K562 (cell line): ENCODE data around the gene EVI5. TPM values are rescaled to one million over a fixed set of nuclear protein-coding genes. Genes with fewer than 3 reads are reported as not detected.

Source experiments
- ATAC-seq: fragments of 200-7000 bp; cut with Tn5 transposase; 3 replicates; pipeline ENCODE4 v1.9.1; 2020; ENCODE audit warnings: moderate library complexity
- BruUV-seq: library from RNA; stranded (reverse); fragments of 400-500 nt; replicated peaks from 2 replicates; lab custom pipeline; 2021; lab: Mats Ljungman, UMichigan
- CTCF ChIA-PET: fragments of 300-600 bp; formaldehyde crosslinking; extraction: SDS; loops from one replicate; lab custom pipeline; 2021; ENCODE audit warnings: low intra/inter-chr PET ratio; lab: Yijun Ruan, JAX
- POLR2A ChIA-PET: fragments of 300-600, 350-650 bp; sonication (Branson Sonifier 250); formaldehyde crosslinking; extraction: SDS; loops from one replicate; lab custom pipeline; 2021; ENCODE audit warnings: antibody characterized with exemption, inconsistent platforms; lab: Yijun Ruan, JAX
- DNase-seq, 4 experiments: peaks; one replicate each; pipeline versions ENCODE4 v3.0.0 to v3.0.0-alpha.2; 2011 to 2018; ENCODE audit warnings: low spot score in 3 of 4, mixed read lengths in 3 of 4; ENCODE audit errors: extremely low read depth in 1 of 4
- FAIRE-seq: peaks from 2 replicates; lab custom pipeline; 2011; peaks lifted over from hg19 to GRCh38; lab: Jason Lieb, UNC
- H2AFZ ChIP-seq: 2 replicates; pipeline ENCODE4 v1.6.0; 2011; ENCODE audit warnings: low read depth, low read length, control low read depth, inconsistent platforms
- H3K27ac ChIP-seq: fragments of 200-600 bp; 3 replicates; pipeline ENCODE4 v1.8.0; 2011; ENCODE audit warnings: low read depth, mild to moderate bottlenecking, control low read depth, inconsistent platforms, low read length, moderate library complexity, mixed read lengths; ENCODE audit errors: extremely low read depth
- H3K27me3 ChIP-seq, 2 experiments: fragments of 300-600 bp in 1 of 2; 2 replicates in 1 of 2; 3 replicates in 1 of 2; pipeline versions ENCODE4 v1.6.0 to v1.8.0; 2011; ENCODE audit warnings: inconsistent platforms in 2 of 2, low read length in 2 of 2, mild to moderate bottlenecking in 1 of 2, mixed read lengths in 1 of 2, moderate library complexity in 1 of 2; ENCODE audit not compliant: control insufficient read depth in 2 of 2, insufficient read depth in 2 of 2
- H3K36me3 ChIP-seq: fragments of 300-600 bp; 3 replicates; pipeline ENCODE4 v1.8.0; 2011; ENCODE audit warnings: mild to moderate bottlenecking, low read length, inconsistent platforms; ENCODE audit not compliant: control insufficient read depth, insufficient read depth
- H3K4me1 ChIP-seq, 2 experiments: fragments of 200-600 bp in 1 of 2; replicated peaks in 1 of 2; 2 replicates in 1 of 2; 3 replicates in 1 of 2; pipeline versions ENCODE4 v1.5.1 to v1.8.0; 2011; ENCODE audit warnings: inconsistent platforms in 2 of 2, low read length in 2 of 2, mild to moderate bottlenecking in 1 of 2, mixed read lengths in 1 of 2, moderate library complexity in 1 of 2; ENCODE audit not compliant: control insufficient read depth in 2 of 2, insufficient read depth in 2 of 2
- H3K4me2 ChIP-seq: 2 replicates; pipeline ENCODE4 v1.6.1; 2011; ENCODE audit warnings: low read length, control low read depth, inconsistent platforms, mixed read lengths; ENCODE audit not compliant: insufficient read depth
- H3K4me3 ChIP-seq: fragments of 200-600 bp; sonication (generic), shearing (Covaris generic); 2 replicates; pipeline ENCODE4 v1.5.1; 2016; ENCODE audit warnings: control low read depth, inconsistent platforms
- H3K79me2 ChIP-seq: fragments of 200-600 bp; 3 replicates; pipeline ENCODE4 v1.8.0; 2011; ENCODE audit warnings: low read length, inconsistent platforms; ENCODE audit not compliant: control insufficient read depth, insufficient read depth
- H3K9ac ChIP-seq, 2 experiments: 2 replicates each; pipeline versions ENCODE4 v1.6.0 to v1.6.1; 2011; ENCODE audit warnings: low read depth in 2 of 2, low read length in 2 of 2, control low read depth in 1 of 2, inconsistent platforms in 1 of 2, mild to moderate bottlenecking in 1 of 2, mixed read lengths in 1 of 2; ENCODE audit not compliant: insufficient read depth in 1 of 2
- H3K9me1 ChIP-seq: one replicate; pipeline ENCODE4 v1.6.0; 2011; ENCODE audit warnings: inconsistent platforms, mild to moderate bottlenecking, low read length, moderate library complexity; ENCODE audit not compliant: control insufficient read depth, insufficient read depth
- H3K9me3 ChIP-seq: replicated peaks from 2 replicates; pipeline ENCODE4 v1.5.1; 2011; ENCODE audit warnings: low read depth, low read length, inconsistent platforms; ENCODE audit not compliant: control insufficient read depth, insufficient read depth
- H4K20me1 ChIP-seq: replicated peaks from 2 replicates; pipeline ENCODE4 v1.6.1; 2011; ENCODE audit warnings: low read length, inconsistent platforms, mixed read lengths; ENCODE audit not compliant: control insufficient read depth, insufficient read depth
- POLR2A ChIP-seq: fragments of 450-650 bp; conservative IDR thresholded peaks from 2 replicates; pipeline ENCODE4 v1.6.1; 2016
- POLR2B ChIP-seq: fragments of 450-650 bp; IDR thresholded peaks from 2 replicates; pipeline ENCODE4 v1.6.1; 2018; ENCODE audit warnings: low read depth; ENCODE audit not compliant: partially characterized antibody
- PREB ChIP-seq: sonication (generic); formaldehyde crosslinking; IDR thresholded peaks from 2 replicates; pipeline ENCODE4 v1.8.1; 2023; ENCODE audit warnings: mild to moderate bottlenecking, missing genetic modification reagents
- ZNF354B ChIP-seq: fragments of 250-450 bp; sonication (Bioruptor Pico); IDR thresholded peaks from 2 replicates; pipeline ENCODE4 v1.4.0; 2020
- ZSCAN32 ChIP-seq: fragments of 450-650 bp; formaldehyde crosslinking; IDR thresholded peaks from 2 replicates; pipeline ENCODE4 v1.4.0; 2020; ENCODE audit warnings: mild to moderate bottlenecking, moderate library complexity
- WGBS: fragments of 100-300 bp; shearing (Covaris generic); methylation state at CpG from one replicate; pipeline ENCODE4 v1.1.6; 2016; ENCODE audit warnings: low coverage, mixed read lengths; ENCODE audit not compliant: insufficient coverage; ENCODE audit errors: missing lambda C conversion rate; 5-methylcytosine and 5-hydroxymethylcytosine counted together
- in situ Hi-C: fragments of 300-500 bp; cut with MboI; formaldehyde crosslinking; loops from 4 replicates; pipeline ENCODE4 v1.15.0; 2018; ENCODE audit warnings: inconsistent platforms, mixed read lengths
- intact Hi-C: fragments of 100-400 bp; cut with micrococcal nuclease; formaldehyde crosslinking; loops from 2 replicates; pipeline ENCODE4 v1.14.2; 2022
- polyA plus RNA-seq, 8 experiments: library from polyadenylated mRNA; depleted of rRNA in 4 of 8; stranded (reverse) in 5 of 8; unstranded in 3 of 8; fragments of >200 nt; fragmentation: Nextera tagmentation in 2 of 8; fragmentation: Illumina TruSeq in 1 of 8; extraction: Ambion mirVana in 2 of 8; extraction: Trizol in 1 of 8; gene quantifications; 2 replicates each; pipeline versions ENCODE4 v1.2.1 to v1.2.3, GENCODE V29; 2011 to 2014; ENCODE audit warnings: inconsistent platforms in 1 of 8, missing spikeins in 1 of 8
- total RNA-seq, 7 experiments: library from RNA; depleted of rRNA in 6 of 7; stranded (reverse); fragments of >200 nt in 6 of 7; fragmentation: Illumina TruSeq in 2 of 7; extraction: Trizol in 2 of 7; gene quantifications; 2 replicates each; pipeline versions ENCODE4 v1.2.1 to v1.2.3, GENCODE V29; 2011 to 2021; ENCODE audit warnings: low replicate concordance in 1 of 7
- TF ChIP-seq, protein P1 (sequence below): sonication (generic); formaldehyde crosslinking; IDR thresholded peaks from 2 replicates; pipeline ENCODE4 v1.8.1; 2023; ENCODE audit warnings: mild to moderate bottlenecking, missing genetic modification reagents

EVI5 gene
- total and polyA plus RNA-seq, 9 of the 15 experiments (the other 6 are each of a cell fraction or from before 2014, with no cell fraction given) = 1.7 to 50.1 (median 13.7) TPM

GRCh38 chr1:92577261-92577895 lies 207.5 kb downstream of the EVI5 start:
- Histone ChIP-seq H3K9me1 (no peaks in the 10 kb centered on the region), H3K4me3 (no peak overlapping the region), H3K36me3 (0 out of 3 replicates have a peak, but pooled peaks cover 2% of the 10 kb centered on the region), H3K4me1 (no peaks in the 10 kb centered on the region), H3K27ac (no peak overlapping the region), H4K20me1 (no peaks in the 10 kb centered on the region), H3K9ac (no peak overlapping the region), H3K27me3 (no peaks in the 10 kb centered on the region), H3K79me2 (no peaks in the 10 kb centered on the region), H3K9me3 (no peaks in the 10 kb centered on the region), H3K4me2 (no peak overlapping the region), H2AFZ (no peak overlapping the region)
- WGBS = 76% methylated on average over 5 of the region's 5 CpGs
- POLR2A ChIA-PET = no interaction called here
- TF ChIP-seq, protein P1, sequence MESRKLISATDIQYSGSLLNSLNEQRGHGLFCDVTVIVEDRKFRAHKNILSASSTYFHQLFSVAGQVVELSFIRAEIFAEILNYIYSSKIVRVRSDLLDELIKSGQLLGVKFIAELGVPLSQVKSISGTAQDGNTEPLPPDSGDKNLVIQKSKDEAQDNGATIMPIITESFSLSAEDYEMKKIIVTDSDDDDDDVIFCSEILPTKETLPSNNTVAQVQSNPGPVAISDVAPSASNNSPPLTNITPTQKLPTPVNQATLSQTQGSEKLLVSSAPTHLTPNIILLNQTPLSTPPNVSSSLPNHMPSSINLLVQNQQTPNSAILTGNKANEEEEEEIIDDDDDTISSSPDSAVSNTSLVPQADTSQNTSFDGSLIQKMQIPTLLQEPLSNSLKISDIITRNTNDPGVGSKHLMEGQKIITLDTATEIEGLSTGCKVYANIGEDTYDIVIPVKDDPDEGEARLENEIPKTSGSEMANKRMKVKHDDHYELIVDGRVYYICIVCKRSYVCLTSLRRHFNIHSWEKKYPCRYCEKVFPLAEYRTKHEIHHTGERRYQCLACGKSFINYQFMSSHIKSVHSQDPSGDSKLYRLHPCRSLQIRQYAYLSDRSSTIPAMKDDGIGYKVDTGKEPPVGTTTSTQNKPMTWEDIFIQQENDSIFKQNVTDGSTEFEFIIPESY (CRISPR knock-in tag) = no peak
- TF ChIP-seq ZNF354B = no peak
- TF ChIP-seq POLR2B = no peak
- TF ChIP-seq PREB (CRISPR knock-in tag) = no peak
- TF ChIP-seq ZSCAN32 (CRISPR knock-in tag) = no peak
- TF ChIP-seq POLR2A = no peak
- CTCF ChIA-PET = no interaction called here
- no peak for DNase-seq
- no peak for ATAC-seq
- BruUV-seq = no TSS peak
- in situ Hi-C loops (no loop called here), intact Hi-C loops (no loop called here)
- no peak for FAIRE-seq
